HepG2 (cell line): ENCODE measurements around the gene PPP2R2C.

Source experiments
- EZH2 ChIP-seq: conservative IDR thresholded peaks from 2 replicates; pipeline ENCODE4 v1.6.1; 2012; ENCODE audit warnings: mild to moderate bottlenecking, low read depth, low read length, moderate library complexity
- GATA4 ChIP-seq: sonication (generic); IDR thresholded peaks from 2 replicates; pipeline ENCODE4 v1.6.1; 2016; ENCODE audit warnings: antibody characterized with exemption, low read depth, borderline replicate concordance
- HNRNPK ChIP-seq: fragments of 200-400 bp; formaldehyde crosslinking; IDR thresholded peaks from 2 replicates; pipeline ENCODE4 v1.6.1; 2018; ENCODE audit warnings: low read length, low read depth, moderate library complexity, mild to moderate bottlenecking; ENCODE audit not compliant: poor library complexity, severe bottlenecking
- MAFK ChIP-seq, 2 experiments: IDR thresholded peaks in 1 of 2; conservative IDR thresholded peaks in 1 of 2; 2 replicates each; pipeline ENCODE4 v1.6.1; 2011; ENCODE audit warnings: improper control_type of control experiment in 2 of 2, low read length in 2 of 2
- RAD21 ChIP-seq: fragments of 450-650 bp; formaldehyde crosslinking; IDR thresholded peaks from 2 replicates; pipeline ENCODE4 v1.5.0; 2020; ENCODE audit warnings: mild to moderate bottlenecking
- SETDB1 ChIP-seq: sonication (generic); formaldehyde crosslinking; IDR thresholded peaks from 2 replicates; pipeline ENCODE4 v1.5.1; 2020; ENCODE audit warnings: missing genetic modification reagents, mild to moderate bottlenecking, borderline replicate concordance
- ZBTB46 ChIP-seq: sonication (generic); formaldehyde crosslinking; IDR thresholded peaks from 2 replicates; pipeline ENCODE4 v1.4.0; 2020; ENCODE audit warnings: mild to moderate bottlenecking, missing genetic modification reagents, borderline replicate concordance
- ZMYM3 ChIP-seq: sonication (generic); formaldehyde crosslinking; IDR thresholded peaks from 2 replicates; pipeline ENCODE4 v1.5.1; 2020; ENCODE audit warnings: mild to moderate bottlenecking, missing genetic modification reagents
- ZNF180 ChIP-seq: sonication (generic); formaldehyde crosslinking; IDR thresholded peaks from 2 replicates; pipeline ENCODE4 v1.4.0; 2020; ENCODE audit warnings: low read depth, missing genetic modification reagents, borderline replicate concordance
- ZNF24 ChIP-seq: fragments of 450-650 bp; IDR thresholded peaks from 2 replicates; pipeline ENCODE4 v1.6.1; 2017; ENCODE audit warnings: antibody characterized with exemption, mild to moderate bottlenecking
- TF ChIP-seq, protein P1 (sequence below): sonication (generic); formaldehyde crosslinking; IDR thresholded peaks from 2 replicates; pipeline ENCODE4 v1.5.0; 2020; ENCODE audit warnings: mild to moderate bottlenecking, missing genetic modification reagents, moderate library complexity

DNA sequence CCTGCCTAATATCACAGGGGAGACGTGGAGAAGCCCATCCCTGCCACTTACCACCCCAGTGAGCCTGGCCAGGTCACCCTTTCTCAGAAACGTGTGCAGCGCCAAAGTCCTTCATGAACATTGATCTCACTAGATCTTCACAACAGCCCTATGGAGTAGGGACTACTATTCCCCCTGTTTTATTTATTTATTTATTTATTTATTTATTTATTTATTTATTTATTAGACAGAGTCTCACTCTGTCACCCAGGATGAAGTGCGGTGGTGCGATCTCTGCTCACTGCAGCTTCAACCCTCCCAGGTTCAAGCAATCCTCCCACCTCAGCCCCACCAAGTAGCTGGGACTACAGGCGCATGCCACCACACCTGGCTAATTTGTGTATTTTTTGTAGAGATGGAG, 61.8 kb downstream of the PPP2R2C start:
- TF ChIP-seq ZBTB46 (CRISPR knock-in tag) (no peak), RAD21 (CRISPR knock-in tag) (no peak), ZMYM3 (no peak), EZH2 (no peak), MAFK (conservative IDR thresholded peaks at IDR 0.05 in 1 of 2, IDR thresholded peaks at IDR 0.05 in 1 of 2; ENCODE audit: low read length in 2 of 2) (no peak), GATA4 (no peak), ZNF24 (no peak), ZNF180 (CRISPR knock-in tag) (no peak), HNRNPK (no peak), SETDB1 (CRISPR knock-in tag) (no peak)
- TF ChIP-seq, protein P1, sequence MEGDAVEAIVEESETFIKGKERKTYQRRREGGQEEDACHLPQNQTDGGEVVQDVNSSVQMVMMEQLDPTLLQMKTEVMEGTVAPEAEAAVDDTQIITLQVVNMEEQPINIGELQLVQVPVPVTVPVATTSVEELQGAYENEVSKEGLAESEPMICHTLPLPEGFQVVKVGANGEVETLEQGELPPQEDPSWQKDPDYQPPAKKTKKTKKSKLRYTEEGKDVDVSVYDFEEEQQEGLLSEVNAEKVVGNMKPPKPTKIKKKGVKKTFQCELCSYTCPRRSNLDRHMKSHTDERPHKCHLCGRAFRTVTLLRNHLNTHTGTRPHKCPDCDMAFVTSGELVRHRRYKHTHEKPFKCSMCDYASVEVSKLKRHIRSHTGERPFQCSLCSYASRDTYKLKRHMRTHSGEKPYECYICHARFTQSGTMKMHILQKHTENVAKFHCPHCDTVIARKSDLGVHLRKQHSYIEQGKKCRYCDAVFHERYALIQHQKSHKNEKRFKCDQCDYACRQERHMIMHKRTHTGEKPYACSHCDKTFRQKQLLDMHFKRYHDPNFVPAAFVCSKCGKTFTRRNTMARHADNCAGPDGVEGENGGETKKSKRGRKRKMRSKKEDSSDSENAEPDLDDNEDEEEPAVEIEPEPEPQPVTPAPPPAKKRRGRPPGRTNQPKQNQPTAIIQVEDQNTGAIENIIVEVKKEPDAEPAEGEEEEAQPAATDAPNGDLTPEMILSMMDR (CRISPR knock-in tag), result no peak
